Measurements from ENCODE around the gene CTNND1. TPM values are rescaled to one million over a fixed set of nuclear protein-coding genes. Genes with fewer than 3 reads are reported as not detected.
"Not testable (repeated sequence)": the region's sequence is repeated elsewhere in the genome, so short reads cannot be mapped to it uniquely, and the experiment has no call there.

The CTNND1 gene
- total RNA-seq, 2 experiments from 2014 or later = 7.3 to 7.9 TPM

DNA sequence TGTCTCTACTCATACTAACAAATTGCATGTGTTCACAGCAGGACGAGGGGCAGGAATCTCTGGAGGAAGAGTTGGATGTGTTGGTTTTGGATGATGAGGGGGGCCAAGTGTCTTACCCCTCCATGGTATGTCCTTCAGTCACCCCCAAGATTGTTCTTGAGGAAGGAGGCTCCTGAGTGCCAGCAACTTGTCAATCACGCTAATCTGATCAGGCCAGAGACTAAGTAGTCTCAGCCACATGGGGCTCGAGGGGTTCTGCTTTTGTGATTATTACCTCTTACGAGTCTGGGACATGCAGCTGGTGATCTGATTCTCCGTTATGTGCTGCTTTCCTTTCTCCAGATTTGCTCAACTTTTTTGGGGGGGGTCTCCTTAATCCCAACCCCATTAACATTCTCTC is 54.3 kb downstream of the CTNND1 start:
- Mint-ChIP-seq H3K27ac (no peak overlapping the region), H3K9me3 (no peaks in the 10 kb centered on the region), H3K4me1 (ENCODE audit: low read depth) (peaks cover 5% of the 10 kb centered on the region), H3K4me3 (no peak overlapping the region), H3K27me3 (no peaks in the 10 kb centered on the region), H3K36me3 (ENCODE audit: low read depth) (peaks cover 11% of the 10 kb centered on the region)
- DNase-seq (no peak), ATAC-seq (no peak)
- CTCF ChIA-PET = no interaction called here
- TF ChIP-seq, protein P1, sequence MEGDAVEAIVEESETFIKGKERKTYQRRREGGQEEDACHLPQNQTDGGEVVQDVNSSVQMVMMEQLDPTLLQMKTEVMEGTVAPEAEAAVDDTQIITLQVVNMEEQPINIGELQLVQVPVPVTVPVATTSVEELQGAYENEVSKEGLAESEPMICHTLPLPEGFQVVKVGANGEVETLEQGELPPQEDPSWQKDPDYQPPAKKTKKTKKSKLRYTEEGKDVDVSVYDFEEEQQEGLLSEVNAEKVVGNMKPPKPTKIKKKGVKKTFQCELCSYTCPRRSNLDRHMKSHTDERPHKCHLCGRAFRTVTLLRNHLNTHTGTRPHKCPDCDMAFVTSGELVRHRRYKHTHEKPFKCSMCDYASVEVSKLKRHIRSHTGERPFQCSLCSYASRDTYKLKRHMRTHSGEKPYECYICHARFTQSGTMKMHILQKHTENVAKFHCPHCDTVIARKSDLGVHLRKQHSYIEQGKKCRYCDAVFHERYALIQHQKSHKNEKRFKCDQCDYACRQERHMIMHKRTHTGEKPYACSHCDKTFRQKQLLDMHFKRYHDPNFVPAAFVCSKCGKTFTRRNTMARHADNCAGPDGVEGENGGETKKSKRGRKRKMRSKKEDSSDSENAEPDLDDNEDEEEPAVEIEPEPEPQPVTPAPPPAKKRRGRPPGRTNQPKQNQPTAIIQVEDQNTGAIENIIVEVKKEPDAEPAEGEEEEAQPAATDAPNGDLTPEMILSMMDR (IDR thresholded peaks at IDR 0.05) = no peak
- POLR2A ChIA-PET = no interaction called here
- intact Hi-C loops (cut with micrococcal nuclease) = no loop called here

- DNase-seq (no peak), ATAC-seq (no peak)
- ChIA-PET CTCF (no interaction called here), POLR2A (interaction anchor here (1.2 kb wide), 1 partner anchor 78 kb away, joined by 3 read pairs; the partner anchor contains the start of gene SELENOH)
- H3K27me3 Mint-ChIP-seq = no peaks in the 10 kb centered on the region
- no peak overlapping the region for H3K4me3 Mint-ChIP-seq
- intact Hi-C loops (cut with micrococcal nuclease) = no loop called here
- TF ChIP-seq, protein P1 (IDR thresholded peaks at IDR 0.05) = no peak
- peaks cover 5% of the 10 kb centered on the region for H3K4me1 Mint-ChIP-seq (ENCODE audit: low read depth)
- H3K36me3 Mint-ChIP-seq (ENCODE audit: low read depth) = peaks cover 11% of the 10 kb centered on the region
- H3K27ac Mint-ChIP-seq = no peak overlapping the region
- no peaks in the 10 kb centered on the region for H3K9me3 Mint-ChIP-seq
These were observed 57.2 kb downstream of the CTNND1 start for GRCh38 chr11:57818812-57819211.

GRCh38 chr11:57819252-57819979 is 57.8 kb downstream of the CTNND1 start:
- H3K27ac Mint-ChIP-seq = no peak overlapping the region
- intact Hi-C loops (cut with micrococcal nuclease) = no loop called here
- H3K27me3 Mint-ChIP-seq = no peaks in the 10 kb centered on the region
- H3K9me3 Mint-ChIP-seq = no peaks in the 10 kb centered on the region
- peaks cover 5% of the 10 kb centered on the region for H3K4me1 Mint-ChIP-seq (ENCODE audit: low read depth)
- DNase-seq = no peak
- H3K4me3 Mint-ChIP-seq = no peak overlapping the region
- CTCF ChIA-PET = no interaction called here
- TF ChIP-seq, protein P1 (IDR thresholded peaks at IDR 0.05) = no peak
- peaks cover 7% of the 10 kb centered on the region for H3K36me3 Mint-ChIP-seq (ENCODE audit: low read depth)
- POLR2A ChIA-PET = no interaction called here
- no peak for ATAC-seq

DNA sequence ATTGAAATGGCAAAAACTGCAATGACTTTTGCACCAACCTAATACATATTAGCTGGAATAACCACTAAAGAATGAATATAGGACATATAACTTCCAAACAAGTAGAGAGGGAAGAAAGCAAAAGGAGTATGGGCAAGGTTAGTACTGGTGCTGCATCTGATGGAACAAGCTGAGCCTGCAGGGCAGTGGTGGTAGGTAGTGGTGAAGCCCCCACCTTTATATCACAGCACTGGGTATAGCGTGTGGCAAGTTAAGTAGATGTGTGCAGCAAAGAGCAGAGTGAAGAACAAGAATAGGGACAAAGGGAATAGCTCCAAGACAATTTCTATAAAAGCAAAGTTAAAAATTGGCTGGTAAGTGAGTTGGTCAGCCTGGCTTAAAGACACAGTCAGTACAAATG is 62.3 kb downstream of the CTNND1 start:
- no peaks in the 10 kb centered on the region for H3K36me3 Mint-ChIP-seq (ENCODE audit: low read depth)
- CTCF ChIA-PET = no interaction called here
- no peak overlapping the region for H3K27ac Mint-ChIP-seq
- H3K4me3 Mint-ChIP-seq = no peak overlapping the region
- no peaks in the 10 kb centered on the region for H3K27me3 Mint-ChIP-seq
- no peak for ATAC-seq
- H3K9me3 Mint-ChIP-seq = no peaks in the 10 kb centered on the region
- POLR2A ChIA-PET = interaction anchor here (1.2 kb wide), 1 partner anchor 9 kb away, joined by 3 read pairs; no protein-coding TSS in a partner anchor
- DNase-seq = no peak
- intact Hi-C loops (cut with micrococcal nuclease) = no loop called here
- H3K4me1 Mint-ChIP-seq (ENCODE audit: low read depth) = no peaks in the 10 kb centered on the region
- TF ChIP-seq, protein P1 (IDR thresholded peaks at IDR 0.05) = no peak

DNA sequence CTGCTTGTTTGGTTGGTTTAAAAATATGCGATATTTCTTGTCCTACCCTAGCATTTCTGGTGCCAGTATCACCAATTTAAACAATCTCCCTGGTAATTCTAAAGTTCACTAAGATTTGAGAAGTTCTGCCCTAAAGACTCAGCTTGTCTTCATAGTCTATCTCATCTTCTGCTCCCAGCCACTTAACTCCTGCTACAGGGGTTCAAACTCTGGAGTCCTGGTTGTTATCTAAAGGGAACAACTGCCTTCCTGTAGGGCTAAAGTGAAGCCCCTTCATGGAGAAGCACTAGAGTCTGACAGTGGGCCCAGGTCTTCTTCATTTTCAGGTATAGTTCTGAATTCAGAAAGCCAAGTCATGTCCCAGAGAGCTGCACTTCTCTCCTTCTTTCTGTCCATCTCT is 73.2 kb downstream of the CTNND1 start:
- no peak for ATAC-seq
- Mint-ChIP-seq H3K36me3 (ENCODE audit: low read depth) (no peaks in the 10 kb centered on the region), H3K9me3 (no peaks in the 10 kb centered on the region), H3K4me1 (ENCODE audit: low read depth) (no peaks in the 10 kb centered on the region), H3K27me3 (peaks cover 22% of the 10 kb centered on the region), H3K4me3 (no peak overlapping the region), H3K27ac (no peak overlapping the region)
- CTCF ChIA-PET = interaction anchor here (1.0 kb wide), 1 partner anchor 34 kb away, joined by 3 read pairs; no protein-coding TSS in a partner anchor
- POLR2A ChIA-PET = no interaction called here
- TF ChIP-seq, protein P1 (IDR thresholded peaks at IDR 0.05) = no peak
- intact Hi-C loops (cut with micrococcal nuclease) = no loop called here
- no peak for DNase-seq

DNA sequence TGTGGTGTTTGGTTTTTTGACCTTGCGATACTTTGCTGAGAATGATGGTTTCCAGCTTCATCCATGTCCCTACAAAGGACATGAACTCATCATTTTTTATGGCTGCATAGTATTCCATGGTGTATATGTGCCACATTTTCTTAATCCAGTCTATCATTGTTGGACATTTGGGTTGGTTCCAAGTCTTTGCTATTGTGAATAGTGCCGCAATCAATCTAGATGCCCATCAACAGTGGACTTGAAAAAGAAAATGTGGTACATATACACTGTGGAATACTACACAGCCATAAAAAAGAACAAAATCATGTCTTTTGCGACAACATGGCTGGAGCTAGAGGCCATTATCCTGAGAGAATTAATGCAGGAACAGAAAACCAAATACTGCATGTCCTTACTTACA is 77.0 kb downstream of the CTNND1 start:
- CTCF ChIA-PET; H3K4me1 Mint-ChIP-seq (ENCODE audit: low read depth); H3K36me3 Mint-ChIP-seq (ENCODE audit: low read depth); intact Hi-C loops (cut with micrococcal nuclease); H3K4me3 Mint-ChIP-seq; H3K9me3 Mint-ChIP-seq; ATAC-seq; DNase-seq; H3K27ac Mint-ChIP-seq; POLR2A ChIA-PET: not testable (repeated sequence)
- H3K27me3 Mint-ChIP-seq = peaks cover 12% of the 10 kb centered on the region

All from activated CD8-positive, alpha-beta T cell treated with anti-CD3 and anti-CD28 coated beads for 36 hours (primary cell).